ENCODE measurements around the gene P2RY12.

P2RY12 gene

GRCh38 chr3:151384741-151385174 is at the start of gene P2RY12:
Gene P2RY12 (minus strand): TSS chr3:151384753. CDS start chr3:151338845, 45,908 bp downstream.
- in situ Hi-C loops (cut with HindIII; ENCODE audit: low sequenced_read_pairs) = no loop called here

GRCh38 chr3:151432616-151433372 is 48.2 kb upstream of the P2RY12 start:
- in situ Hi-C loops (cut with HindIII; ENCODE audit: low sequenced_read_pairs) = no loop called here

- in situ Hi-C loops (cut with HindIII; ENCODE audit: low sequenced_read_pairs) = no loop called here
These were observed 47.4 kb upstream of the P2RY12 start for GRCh38 chr3:151431940-151432339.

GRCh38 chr3:151430821-151431484 is 46.4 kb upstream of the P2RY12 start:
- in situ Hi-C loops (cut with HindIII; ENCODE audit: low sequenced_read_pairs) = no loop called here

- in situ Hi-C loops (cut with HindIII; ENCODE audit: low sequenced_read_pairs) = no loop called here
These were observed 43.8 kb upstream of the P2RY12 start for GRCh38 chr3:151428386-151428785.

GRCh38 chr3:151426341-151426657 is 41.7 kb upstream of the P2RY12 start:
- in situ Hi-C loops (cut with HindIII; ENCODE audit: low sequenced_read_pairs) = no loop called here

GRCh38 chr3:151425627-151426340 is 41.2 kb upstream of the P2RY12 start:
- in situ Hi-C loops (cut with HindIII; ENCODE audit: low sequenced_read_pairs) = no loop called here

- in situ Hi-C loops (cut with HindIII; ENCODE audit: low sequenced_read_pairs) = no loop called here
These were observed 38.5 kb upstream of the P2RY12 start for GRCh38 chr3:151423091-151423490.

GRCh38 chr3:151421938-151422337 is 37.4 kb upstream of the P2RY12 start:
- in situ Hi-C loops (cut with HindIII; ENCODE audit: low sequenced_read_pairs) = no loop called here

- in situ Hi-C loops (cut with HindIII; ENCODE audit: low sequenced_read_pairs) = no loop called here
These were observed 35.3 kb upstream of the P2RY12 start for GRCh38 chr3:151419806-151420205.

GRCh38 chr3:151415289-151415688 is 30.7 kb upstream of the P2RY12 start:
- in situ Hi-C loops (cut with HindIII; ENCODE audit: low sequenced_read_pairs) = no loop called here

GRCh38 chr3:151412989-151413388 is 28.4 kb upstream of the P2RY12 start:
- in situ Hi-C loops (cut with HindIII; ENCODE audit: low sequenced_read_pairs) = no loop called here

GRCh38 chr3:151410891-151411559 is 26.5 kb upstream of the P2RY12 start:
- in situ Hi-C loops (cut with HindIII; ENCODE audit: low sequenced_read_pairs) = no loop called here

GRCh38 chr3:151407928-151408327 is 23.4 kb upstream of the P2RY12 start:
- in situ Hi-C loops (cut with HindIII; ENCODE audit: low sequenced_read_pairs) = no loop called here

GRCh38 chr3:151404316-151404715 is 19.8 kb upstream of the P2RY12 start:
- in situ Hi-C loops (cut with HindIII; ENCODE audit: low sequenced_read_pairs) = no loop called here

- in situ Hi-C loops (cut with HindIII; ENCODE audit: low sequenced_read_pairs) = no loop called here
These were observed 18.7 kb upstream of the P2RY12 start for GRCh38 chr3:151403246-151403645.

- in situ Hi-C loops (cut with HindIII; ENCODE audit: low sequenced_read_pairs) = no loop called here
These were observed 17.8 kb upstream of the P2RY12 start for GRCh38 chr3:151402349-151402748.

- in situ Hi-C loops (cut with HindIII; ENCODE audit: low sequenced_read_pairs) = no loop called here
These were observed 15.8 kb upstream of the P2RY12 start for GRCh38 chr3:151400341-151400740.

GRCh38 chr3:151398895-151399294 is 14.3 kb upstream of the P2RY12 start:
- in situ Hi-C loops (cut with HindIII; ENCODE audit: low sequenced_read_pairs) = no loop called here

GRCh38 chr3:151395806-151396205 is 11.3 kb upstream of the P2RY12 start:
- in situ Hi-C loops (cut with HindIII; ENCODE audit: low sequenced_read_pairs) = no loop called here

- in situ Hi-C loops (cut with HindIII; ENCODE audit: low sequenced_read_pairs) = no loop called here
These were observed 10.1 kb upstream of the P2RY12 start for GRCh38 chr3:151394611-151395010.
